ENCODE data around the gene UPF2. TPM values are rescaled to one million over a fixed set of nuclear protein-coding genes. Genes with fewer than 3 reads are reported as not detected.

The UPF2 gene
- total RNA-seq, 1 experiment from 2014 or later: 30.6 TPM

DNA sequence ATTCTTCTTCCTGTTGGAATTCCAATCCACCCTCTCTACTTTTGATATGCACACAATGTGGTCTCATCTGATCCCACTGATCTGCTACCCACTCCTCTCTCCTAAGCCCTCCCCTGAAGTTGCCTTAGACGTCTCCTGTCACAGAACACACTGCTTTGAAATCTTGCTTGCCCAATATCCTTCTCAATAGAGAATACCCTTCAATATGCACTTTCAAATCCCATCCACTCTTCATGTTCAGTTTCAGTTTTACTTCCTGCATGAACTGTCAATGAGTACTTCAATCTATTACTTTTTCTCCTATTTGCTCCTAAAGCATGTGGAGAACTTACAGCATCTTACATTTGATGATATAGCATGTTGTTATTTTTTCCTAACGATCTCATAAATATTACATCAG lies 93.5 kb downstream of the UPF2 start:
- no peak overlapping the region for H3K27ac ChIP-seq (ENCODE audit: low read depth, low read length, poor library complexity, severe bottlenecking)
- TF ChIP-seq EZH2 (IDR thresholded peaks at IDR 0.05; ENCODE audit: borderline replicate concordance, low read depth, low read length, poor library complexity, severe bottlenecking): no peak
- TF ChIP-seq, protein P1, sequence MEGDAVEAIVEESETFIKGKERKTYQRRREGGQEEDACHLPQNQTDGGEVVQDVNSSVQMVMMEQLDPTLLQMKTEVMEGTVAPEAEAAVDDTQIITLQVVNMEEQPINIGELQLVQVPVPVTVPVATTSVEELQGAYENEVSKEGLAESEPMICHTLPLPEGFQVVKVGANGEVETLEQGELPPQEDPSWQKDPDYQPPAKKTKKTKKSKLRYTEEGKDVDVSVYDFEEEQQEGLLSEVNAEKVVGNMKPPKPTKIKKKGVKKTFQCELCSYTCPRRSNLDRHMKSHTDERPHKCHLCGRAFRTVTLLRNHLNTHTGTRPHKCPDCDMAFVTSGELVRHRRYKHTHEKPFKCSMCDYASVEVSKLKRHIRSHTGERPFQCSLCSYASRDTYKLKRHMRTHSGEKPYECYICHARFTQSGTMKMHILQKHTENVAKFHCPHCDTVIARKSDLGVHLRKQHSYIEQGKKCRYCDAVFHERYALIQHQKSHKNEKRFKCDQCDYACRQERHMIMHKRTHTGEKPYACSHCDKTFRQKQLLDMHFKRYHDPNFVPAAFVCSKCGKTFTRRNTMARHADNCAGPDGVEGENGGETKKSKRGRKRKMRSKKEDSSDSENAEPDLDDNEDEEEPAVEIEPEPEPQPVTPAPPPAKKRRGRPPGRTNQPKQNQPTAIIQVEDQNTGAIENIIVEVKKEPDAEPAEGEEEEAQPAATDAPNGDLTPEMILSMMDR (conservative IDR thresholded peaks at IDR 0.05; ENCODE audit: low read depth, low read length): no peak
- intact Hi-C loops (cut with micrococcal nuclease; ENCODE audit: unreplicated experiment): no loop called here
- H3K36me3 ChIP-seq (ENCODE audit: insufficient read depth, low read length, poor library complexity, severe bottlenecking): peaks cover 7% of the 10 kb centered on the region
- CTCF ChIA-PET: no interaction called here
- H3K9me3 ChIP-seq (ENCODE audit: low read depth, low read length, poor library complexity, severe bottlenecking): no peaks in the 10 kb centered on the region
- no peaks in the 10 kb centered on the region for H3K4me1 ChIP-seq (ENCODE audit: insufficient read depth, low read length, poor library complexity, severe bottlenecking)
- DNase-seq (ENCODE audit: low spot score): no peak
- no peaks in the 10 kb centered on the region for H3K27me3 ChIP-seq (replicated peaks; ENCODE audit: insufficient read depth, low read depth, low read length, poor library complexity)
- no TSS peak for BruUV-seq (replicated peaks)
- POLR2A ChIA-PET (ENCODE audit: low non-redundant PET): no interaction called here
- no peak overlapping the region for H3K4me3 ChIP-seq (ENCODE audit: low read depth, low read length, poor library complexity, severe bottlenecking)

DNA sequence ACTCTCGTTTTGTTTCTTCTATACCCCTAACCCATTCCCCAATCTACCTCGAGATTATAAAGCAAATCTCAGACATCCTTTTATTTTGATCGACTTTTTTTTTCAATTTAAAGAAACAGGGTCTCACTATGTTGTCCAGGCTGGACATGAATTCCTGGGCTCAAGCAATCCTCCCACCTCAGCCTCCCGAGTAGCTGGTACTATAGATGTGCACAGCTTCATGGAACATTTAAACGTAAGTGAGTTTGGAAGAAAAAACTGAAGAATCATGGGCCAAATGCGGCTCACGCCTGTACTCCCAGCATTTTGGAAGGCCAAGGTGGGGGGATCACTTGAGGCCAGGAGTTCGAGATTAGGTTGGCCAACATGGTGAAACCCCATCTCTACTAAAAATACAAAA lies 96.0 kb downstream of the UPF2 start:
- BruUV-seq (replicated peaks): no TSS peak
- Histone ChIP-seq H3K4me3 (ENCODE audit: low read depth, low read length, poor library complexity, severe bottlenecking) (no peak overlapping the region), H3K27me3 (replicated peaks; ENCODE audit: insufficient read depth, low read depth, low read length, poor library complexity) (no peaks in the 10 kb centered on the region), H3K36me3 (ENCODE audit: insufficient read depth, low read length, poor library complexity, severe bottlenecking) (peaks cover 4% of the 10 kb centered on the region), H3K27ac (ENCODE audit: low read depth, low read length, poor library complexity, severe bottlenecking) (no peak overlapping the region), H3K9me3 (ENCODE audit: low read depth, low read length, poor library complexity, severe bottlenecking) (no peaks in the 10 kb centered on the region), H3K4me1 (ENCODE audit: insufficient read depth, low read length, poor library complexity, severe bottlenecking) (no peaks in the 10 kb centered on the region)
- intact Hi-C loops (cut with micrococcal nuclease; ENCODE audit: unreplicated experiment): no loop called here
- CTCF ChIA-PET: no interaction called here
- no peak for TF ChIP-seq EZH2 (IDR thresholded peaks at IDR 0.05; ENCODE audit: borderline replicate concordance, low read depth, low read length, poor library complexity, severe bottlenecking)
- TF ChIP-seq, protein P1 (conservative IDR thresholded peaks at IDR 0.05; ENCODE audit: low read depth, low read length): no peak
- POLR2A ChIA-PET (ENCODE audit: low non-redundant PET): no interaction called here
- no peak for DNase-seq (ENCODE audit: low spot score)

DNA sequence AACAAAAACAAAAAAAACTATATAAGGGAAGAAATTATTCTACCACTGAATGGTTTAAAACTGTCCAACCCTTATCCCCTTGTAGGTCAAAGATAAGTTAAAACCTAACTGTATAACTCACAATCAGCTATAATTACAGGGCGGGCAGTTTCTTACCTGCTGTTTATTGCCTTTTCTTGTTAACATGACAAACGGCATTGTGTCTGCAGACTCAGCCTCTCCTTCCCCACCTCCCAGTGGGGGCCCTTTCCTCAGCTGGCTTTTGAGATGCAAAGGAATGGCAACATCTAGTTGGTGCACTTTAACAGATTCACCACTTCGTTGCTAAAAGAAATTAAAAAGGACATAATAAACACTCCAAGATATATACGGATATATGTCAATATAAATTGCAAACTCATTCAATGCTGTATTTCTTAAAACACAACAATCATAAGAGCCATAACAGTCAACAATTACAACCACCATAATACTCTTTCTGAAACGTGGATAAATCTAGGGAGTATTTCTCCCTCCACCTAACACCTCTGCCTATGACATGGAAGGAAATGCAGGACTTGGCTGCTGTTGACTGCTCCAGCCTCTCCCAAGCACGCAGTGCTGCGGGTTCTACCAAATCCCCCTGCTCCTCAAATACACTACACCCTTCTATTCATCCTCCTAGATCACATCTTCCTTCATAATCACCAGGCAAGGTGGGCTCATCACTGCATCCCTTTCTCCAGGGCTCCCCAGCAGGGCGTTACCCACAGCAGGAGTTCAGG lies 106.0 kb downstream of the UPF2 start:
- Histone ChIP-seq H3K27me3 (replicated peaks; ENCODE audit: insufficient read depth, low read depth, low read length, poor library complexity) (no peaks in the 10 kb centered on the region), H3K4me1 (ENCODE audit: insufficient read depth, low read length, poor library complexity, severe bottlenecking) (no peaks in the 10 kb centered on the region), H3K27ac (ENCODE audit: low read depth, low read length, poor library complexity, severe bottlenecking) (no peak overlapping the region), H3K9me3 (ENCODE audit: low read depth, low read length, poor library complexity, severe bottlenecking) (no peaks in the 10 kb centered on the region), H3K4me3 (ENCODE audit: low read depth, low read length, poor library complexity, severe bottlenecking) (no peak overlapping the region), H3K36me3 (ENCODE audit: insufficient read depth, low read length, poor library complexity, severe bottlenecking) (peaks cover 4% of the 10 kb centered on the region)
- no TSS peak for BruUV-seq (replicated peaks)
- TF ChIP-seq, protein P1 (conservative IDR thresholded peaks at IDR 0.05; ENCODE audit: low read depth, low read length): no peak
- TF ChIP-seq EZH2 (IDR thresholded peaks at IDR 0.05; ENCODE audit: borderline replicate concordance, low read depth, low read length, poor library complexity, severe bottlenecking): no peak
- CTCF ChIA-PET: no interaction called here
- intact Hi-C loops (cut with micrococcal nuclease; ENCODE audit: unreplicated experiment): no loop called here
- no peak for DNase-seq (ENCODE audit: low spot score)
- POLR2A ChIA-PET (ENCODE audit: low non-redundant PET): no interaction called here

All from A673 (cell line).